Epithelial cell of prostate (primary cell): Measurements from ENCODE around the gene TMBIM1.

Source experiments
- DNase-seq: peaks from one replicate; pipeline ENCODE4 v3.0.0-alpha.2; 2011; ENCODE audit warnings: low read depth, low spot score
- H3K27ac ChIP-seq: fragments of 450-650 bp; 2 replicates; pipeline ENCODE4 v1.5.1; 2017; ENCODE audit warnings: mild to moderate bottlenecking

The TMBIM1 gene, protein sequence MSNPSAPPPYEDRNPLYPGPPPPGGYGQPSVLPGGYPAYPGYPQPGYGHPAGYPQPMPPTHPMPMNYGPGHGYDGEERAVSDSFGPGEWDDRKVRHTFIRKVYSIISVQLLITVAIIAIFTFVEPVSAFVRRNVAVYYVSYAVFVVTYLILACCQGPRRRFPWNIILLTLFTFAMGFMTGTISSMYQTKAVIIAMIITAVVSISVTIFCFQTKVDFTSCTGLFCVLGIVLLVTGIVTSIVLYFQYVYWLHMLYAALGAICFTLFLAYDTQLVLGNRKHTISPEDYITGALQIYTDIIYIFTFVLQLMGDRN

DNA sequence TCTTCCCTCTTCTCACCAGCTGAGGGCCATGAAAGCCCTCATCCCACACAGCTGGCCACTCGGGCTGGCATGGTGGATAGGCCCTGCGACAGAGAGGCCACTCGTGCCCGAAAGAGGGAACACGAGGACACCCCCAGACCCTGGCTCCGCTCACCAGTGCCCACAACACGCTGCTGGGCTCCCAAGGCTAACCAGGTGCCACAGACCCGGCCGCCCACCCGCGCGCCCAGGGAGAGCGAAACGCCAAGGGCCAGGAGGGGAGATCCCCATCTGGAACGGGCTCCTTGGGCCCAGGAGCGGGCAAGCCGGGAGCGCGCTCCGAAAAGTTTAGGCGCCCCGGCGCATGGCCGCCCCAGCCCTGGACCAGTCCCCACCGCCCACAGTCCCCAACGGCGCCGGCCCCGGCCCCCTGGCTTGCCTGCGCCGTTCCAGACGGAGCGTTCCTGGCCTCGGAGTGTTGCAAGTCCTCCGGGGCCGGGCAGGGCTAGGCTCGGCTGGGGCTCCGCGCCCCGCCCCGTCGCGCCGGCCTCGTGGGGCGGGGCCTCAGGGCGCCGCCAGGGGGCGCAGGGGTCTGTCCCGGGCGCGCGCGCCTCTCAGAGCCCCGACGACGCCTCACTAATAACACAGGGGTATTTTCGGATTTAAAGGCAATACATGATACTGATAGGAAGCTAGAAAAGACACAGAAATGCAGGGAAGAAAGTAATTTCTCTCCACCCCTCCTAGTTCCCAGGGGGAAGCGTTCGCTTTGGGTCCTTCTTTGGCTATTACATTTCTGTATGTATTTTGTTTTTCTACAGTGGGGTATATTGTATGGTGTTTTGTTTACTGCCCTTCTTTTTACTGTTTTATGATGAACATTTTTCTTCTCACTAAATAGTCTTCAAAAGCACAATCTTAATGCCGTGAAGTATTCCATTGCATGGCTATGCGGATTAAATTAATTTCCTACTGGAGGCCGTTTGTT is at the start of gene TMBIM1:
Gene TMBIM1, minus strand, starts transcription at position 456 of the 967 bp plus-strand sequence. CDS start 10,362 bp downstream, outside the sequence.
- H3K27ac ChIP-seq: peak within 1 kb of the TSS; percentile 99
- DNase-seq: no peak

DNA sequence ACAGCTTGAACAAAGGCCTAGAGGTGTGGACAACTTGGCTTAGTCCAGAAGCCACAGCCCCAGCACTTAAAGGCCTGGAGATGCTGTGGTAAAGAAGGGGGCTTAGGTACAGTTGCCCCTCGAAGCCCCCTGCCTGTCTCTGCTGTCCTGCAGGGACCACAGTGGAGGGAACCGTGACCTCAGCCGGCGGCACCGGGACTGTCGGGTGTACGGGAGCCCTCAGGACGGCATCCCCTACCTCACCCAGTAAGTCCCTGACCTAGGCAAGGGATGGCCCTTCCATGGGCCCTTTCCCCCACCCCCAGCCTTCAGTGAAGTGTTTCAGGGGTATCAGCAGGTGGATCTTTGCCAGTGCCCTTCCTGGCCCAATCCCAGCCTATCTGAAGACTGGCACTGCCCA is 49.1 kb upstream of the TMBIM1 start:
- DNase-seq: no peak
- H3K27ac ChIP-seq: no peak overlapping the region

DNA sequence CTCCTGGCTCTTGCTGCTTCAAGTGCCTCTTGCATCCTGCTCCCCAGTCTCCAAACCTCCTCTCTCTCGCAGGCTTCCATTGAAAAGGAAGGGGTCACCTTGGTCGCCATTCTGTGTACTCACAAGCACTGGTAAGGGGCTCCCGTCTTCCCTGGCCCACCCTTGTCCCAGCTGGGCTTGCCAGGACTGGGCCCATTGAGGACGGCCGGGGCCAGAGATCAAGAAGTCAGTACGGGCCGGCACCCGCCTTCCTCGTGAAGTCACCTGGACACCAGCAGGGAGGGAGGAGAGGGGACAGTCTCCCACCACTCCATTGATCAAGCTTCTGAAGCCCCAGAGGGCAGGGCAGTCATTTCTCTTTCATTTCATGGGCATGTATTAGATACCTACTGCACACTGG is 48.4 kb upstream of the TMBIM1 start:
- no peak for DNase-seq
- H3K27ac ChIP-seq: no peak overlapping the region

DNA sequence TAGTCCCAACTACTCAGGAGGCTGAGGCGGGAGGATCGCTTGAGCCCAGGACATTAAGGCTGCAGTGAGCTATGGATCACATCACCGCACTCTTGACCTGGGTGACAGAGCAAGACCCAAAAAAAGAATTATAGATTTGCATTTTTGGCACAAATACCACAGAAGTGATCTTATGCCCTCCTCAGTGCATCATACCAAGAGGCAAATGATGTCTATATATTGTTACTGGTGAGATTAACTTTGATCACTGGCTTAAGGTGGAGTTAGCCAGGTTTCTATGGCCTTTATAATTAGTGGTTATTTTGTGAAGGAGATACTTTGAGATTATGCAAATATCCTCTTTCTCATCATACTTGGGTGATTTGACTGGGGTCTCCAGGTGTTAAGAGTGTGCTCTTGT is 42.2 kb upstream of the TMBIM1 start:
- no peak for DNase-seq
- no peak overlapping the region for H3K27ac ChIP-seq

DNA sequence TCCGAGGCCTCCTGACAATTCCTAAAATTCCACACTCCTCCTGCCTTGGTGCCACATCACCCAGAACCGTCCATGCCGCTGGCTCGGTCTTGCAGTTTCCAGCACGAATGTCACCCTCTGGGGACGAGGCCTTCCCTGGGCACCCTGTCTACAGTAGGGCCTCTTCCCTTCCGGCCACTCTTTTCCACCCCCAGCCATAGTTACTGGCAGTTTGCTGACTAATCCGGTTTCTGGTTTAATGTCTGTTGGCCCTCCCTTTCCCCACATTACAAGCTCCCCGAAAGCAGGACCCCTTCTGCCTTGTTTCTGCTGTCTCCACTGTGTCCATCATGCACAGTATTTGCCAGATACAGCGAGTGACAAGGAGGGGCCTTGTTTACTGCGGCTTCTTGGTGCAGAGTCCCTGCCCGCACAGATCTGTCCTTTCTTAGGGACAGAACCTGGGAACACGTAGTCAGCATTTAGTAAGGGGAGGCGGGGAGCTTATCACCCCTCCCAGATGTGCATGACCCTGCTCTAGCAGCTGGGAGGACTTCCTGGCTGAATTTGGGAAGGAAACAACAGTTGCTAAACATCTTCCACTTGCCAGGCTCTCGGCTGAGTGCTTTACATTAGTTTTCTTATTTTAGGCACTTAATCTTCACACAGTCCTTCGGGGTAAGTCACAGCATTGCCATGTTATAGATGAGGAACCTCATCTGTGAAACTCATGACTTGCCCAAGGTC is 40.8 kb upstream of the TMBIM1 start:
- no peak for DNase-seq
- H3K27ac ChIP-seq: no peak overlapping the region

DNA sequence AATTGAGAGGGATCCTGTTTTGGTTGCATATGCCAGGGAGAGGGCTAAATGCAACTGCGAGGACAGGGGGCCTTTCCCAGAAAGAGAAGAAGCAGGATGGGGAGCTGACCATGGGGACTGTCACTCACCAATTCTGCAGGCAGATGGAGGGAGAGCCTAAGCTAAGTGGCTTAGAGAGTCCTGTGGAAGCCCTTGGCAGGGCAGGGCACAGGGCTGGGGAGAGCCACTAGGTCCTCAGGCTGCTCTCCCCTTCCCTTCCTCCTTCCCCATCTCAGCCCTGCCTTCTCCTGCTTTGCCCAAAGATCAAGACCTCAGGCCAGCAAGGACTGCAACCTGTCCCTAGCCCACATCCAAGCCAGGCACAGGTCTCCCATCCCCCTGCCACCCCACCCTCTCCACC is 40.0 kb upstream of the TMBIM1 start:
- H3K27ac ChIP-seq: no peak overlapping the region
- DNase-seq: no peak

DNA sequence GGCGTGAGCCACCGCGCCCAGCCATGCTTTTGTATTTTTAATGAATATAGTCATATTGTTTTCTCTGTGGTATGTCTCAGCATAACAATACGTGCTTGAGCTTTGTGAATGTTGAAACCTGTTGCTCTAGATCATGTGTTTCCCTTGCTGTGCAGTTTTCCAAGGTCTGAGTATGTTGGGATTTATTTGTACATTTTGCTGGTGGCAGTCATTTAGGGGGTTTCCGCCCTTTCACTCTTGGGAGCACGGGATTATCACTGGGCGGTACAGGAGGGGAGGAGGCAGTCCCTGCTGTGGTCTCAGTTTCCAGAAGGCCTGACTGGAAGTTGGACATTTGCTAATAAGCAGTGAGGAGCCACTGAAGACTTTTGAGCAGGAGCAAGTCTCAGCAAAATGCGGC is 39.4 kb upstream of the TMBIM1 start:
- DNase-seq: no peak
- H3K27ac ChIP-seq: no peak overlapping the region

DNA sequence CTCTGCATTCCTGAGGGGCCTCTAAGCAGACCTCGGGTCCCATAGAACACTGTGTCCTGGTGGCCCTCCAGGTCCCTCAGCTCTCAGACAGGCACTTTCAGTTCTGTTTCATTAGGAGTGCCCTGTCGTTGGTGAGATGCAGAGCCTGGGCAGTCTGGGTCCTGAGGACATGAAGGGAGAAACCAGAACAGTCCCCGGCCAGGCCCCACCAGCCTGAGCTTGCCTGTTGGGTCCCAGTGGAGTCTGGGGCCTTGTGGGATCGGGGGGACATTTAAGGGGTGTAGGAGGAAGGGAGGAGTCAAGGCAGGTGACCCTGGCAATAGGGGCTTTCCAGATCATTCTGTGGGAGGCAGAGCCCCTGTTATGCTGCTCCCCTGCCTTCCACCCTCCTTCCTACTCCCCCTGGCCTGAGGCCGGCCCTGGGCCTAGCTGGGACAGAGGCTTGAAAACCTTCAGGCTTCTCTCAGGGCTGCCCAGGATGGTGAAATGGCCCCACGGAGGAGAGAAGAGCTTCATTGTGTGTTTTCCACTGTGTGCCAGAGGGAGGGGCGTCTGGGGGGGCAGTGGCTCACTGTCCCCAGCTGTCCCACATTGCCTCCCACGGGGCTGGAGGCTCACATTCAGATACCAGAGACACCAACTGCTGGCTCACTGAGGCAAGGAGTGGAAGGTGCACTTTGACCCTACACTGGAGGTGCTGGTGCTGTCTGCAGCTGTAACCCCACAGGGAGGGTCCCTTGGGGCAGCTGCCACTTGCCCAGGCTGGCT is 37.7 kb upstream of the TMBIM1 start:
- H3K27ac ChIP-seq: no peak overlapping the region
- DNase-seq: no peak

DNA sequence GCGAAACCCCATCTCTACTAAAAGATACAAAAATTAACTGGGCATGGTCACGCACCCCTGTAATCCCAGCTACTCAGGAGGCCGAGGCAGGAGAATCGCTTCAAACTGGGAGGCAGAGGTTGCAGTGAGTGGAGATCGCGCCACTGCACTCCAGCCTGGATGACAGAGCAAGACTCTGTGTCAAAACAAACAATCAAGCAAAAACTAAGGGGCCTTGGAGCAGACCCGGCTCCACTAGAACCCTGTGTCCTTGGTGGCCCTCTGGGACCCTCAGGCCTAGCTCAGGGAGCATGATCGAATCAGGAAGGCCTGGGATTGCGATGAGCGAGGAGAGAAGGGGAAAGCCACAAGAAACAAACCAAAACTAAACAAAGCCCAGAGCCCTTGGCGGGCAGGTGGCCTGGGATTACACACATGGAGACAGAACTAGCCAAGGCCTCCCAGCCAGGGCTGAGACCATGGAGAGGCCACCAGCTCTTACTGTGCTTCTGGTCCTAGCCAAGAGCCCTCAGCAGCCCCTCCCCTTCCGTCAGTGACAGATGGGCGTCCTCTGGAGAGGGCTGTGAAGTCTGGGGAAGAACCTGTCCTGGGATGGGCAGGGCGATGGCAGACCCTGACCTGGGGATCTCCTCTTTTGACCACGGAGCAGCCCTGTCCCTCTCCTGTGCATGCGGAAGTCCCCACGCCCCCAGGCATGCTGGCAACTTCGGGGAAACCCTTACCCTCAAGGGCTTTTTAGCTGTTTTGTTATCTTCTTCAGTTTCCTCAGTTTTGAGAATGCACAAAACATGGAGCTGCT is 36.9 kb upstream of the TMBIM1 start:
- no peak for DNase-seq
- no peak overlapping the region for H3K27ac ChIP-seq

DNA sequence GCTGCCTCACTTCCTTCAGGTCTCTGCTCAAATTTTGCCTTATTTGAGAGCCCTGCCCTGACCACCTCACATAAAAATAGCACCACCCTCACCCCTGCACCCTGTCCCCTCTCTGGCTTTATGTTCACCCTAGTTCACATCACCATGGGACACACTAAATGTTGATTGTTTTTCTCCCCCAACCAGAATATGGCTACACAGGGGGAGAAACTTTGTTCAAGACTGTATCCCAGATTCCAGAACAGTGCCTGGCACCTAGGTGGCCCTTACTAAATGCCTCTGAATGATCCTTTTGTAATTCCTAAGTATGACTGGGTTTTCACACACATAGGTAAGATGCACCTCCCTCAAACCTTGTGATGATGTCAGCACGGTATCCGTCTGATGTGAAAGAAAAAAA is 36.0 kb upstream of the TMBIM1 start:
- no peak for DNase-seq
- H3K27ac ChIP-seq: no peak overlapping the region

DNA sequence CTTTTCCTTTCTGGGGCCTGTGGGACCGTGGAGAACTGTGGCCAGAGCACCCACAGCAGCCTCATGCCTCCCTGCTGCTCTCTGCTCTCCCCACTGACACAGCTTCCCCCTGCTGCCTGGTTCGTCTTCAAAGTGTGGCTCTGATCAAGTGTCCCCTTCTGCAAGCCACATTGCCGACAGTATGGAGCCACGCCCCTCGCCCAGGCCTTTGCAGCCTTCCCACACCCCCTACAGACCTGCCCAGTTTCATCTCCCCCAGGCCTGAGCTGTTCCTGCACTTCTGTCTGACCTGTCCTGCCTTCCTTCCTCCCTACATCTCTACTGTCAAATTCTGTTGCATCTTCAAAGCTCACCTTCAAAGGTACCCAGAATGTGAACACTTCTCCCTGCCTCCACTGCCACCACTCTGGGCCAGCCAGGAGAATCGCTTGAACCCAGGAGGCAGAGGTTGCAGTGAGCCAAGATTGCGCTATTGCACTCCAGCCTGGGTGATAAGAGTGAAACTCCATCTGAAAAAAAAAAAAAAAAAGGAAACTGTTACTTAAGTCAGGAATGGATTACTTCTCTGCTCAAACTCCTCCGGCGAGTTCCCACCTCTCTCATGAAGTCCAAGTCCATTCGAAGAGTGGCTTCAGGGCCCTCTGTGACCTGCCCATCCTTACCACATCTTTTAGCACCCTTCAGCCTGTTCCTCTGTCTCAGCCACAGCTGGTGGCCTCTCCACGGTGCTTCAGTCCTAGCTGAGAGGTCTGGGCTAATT is 35.3 kb upstream of the TMBIM1 start:
- H3K27ac ChIP-seq: no peak overlapping the region
- DNase-seq: no peak

DNA sequence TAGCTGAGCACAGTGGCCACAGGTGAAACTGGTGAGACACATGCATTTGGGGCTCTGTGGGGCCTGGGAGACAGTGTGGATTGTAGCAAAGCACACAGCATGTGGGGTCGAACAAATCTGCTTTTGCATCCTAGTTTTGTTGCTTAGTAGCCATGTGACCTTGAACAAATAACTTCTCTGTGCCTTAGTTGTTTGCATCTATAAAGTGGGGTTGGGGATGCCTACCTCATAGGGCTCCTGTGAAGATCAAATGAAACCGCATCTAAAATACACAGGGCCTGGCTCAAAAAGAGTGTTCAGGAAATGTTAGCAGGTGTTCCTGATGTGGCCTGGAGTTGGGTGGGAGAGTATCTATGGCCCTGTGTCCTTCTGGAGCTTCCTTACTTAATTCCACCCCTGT is 34.0 kb upstream of the TMBIM1 start:
- no peak overlapping the region for H3K27ac ChIP-seq
- DNase-seq: no peak

DNA sequence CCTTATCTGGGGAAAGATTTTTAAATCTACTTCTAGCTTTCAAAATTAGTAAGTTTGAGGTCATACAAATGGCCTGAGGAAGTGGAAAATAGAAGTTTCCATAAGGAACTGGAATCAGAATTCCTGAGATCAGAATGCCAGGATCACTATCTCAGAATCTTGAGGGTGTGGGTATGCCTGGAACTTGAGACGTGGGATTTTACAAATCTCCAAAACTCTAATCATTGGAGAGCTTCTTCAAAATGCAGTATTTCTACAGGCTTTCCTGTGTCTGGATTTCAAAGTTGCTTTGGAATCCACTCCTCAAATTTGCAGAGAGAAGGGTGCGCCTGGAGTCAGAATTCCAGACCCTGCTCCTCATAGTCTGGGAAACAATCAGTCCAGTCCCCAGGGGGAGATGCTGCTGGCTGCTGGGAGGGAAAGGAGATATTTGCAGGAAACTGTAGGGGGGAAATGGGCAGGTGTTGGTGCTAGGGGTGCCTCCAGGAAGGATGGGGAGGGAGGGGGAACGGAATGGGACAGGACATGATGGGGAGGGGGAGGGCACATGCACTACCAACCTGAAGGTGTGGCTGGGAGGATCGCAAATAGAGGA is 33.4 kb upstream of the TMBIM1 start:
- no peak overlapping the region for H3K27ac ChIP-seq
- no peak for DNase-seq

DNA sequence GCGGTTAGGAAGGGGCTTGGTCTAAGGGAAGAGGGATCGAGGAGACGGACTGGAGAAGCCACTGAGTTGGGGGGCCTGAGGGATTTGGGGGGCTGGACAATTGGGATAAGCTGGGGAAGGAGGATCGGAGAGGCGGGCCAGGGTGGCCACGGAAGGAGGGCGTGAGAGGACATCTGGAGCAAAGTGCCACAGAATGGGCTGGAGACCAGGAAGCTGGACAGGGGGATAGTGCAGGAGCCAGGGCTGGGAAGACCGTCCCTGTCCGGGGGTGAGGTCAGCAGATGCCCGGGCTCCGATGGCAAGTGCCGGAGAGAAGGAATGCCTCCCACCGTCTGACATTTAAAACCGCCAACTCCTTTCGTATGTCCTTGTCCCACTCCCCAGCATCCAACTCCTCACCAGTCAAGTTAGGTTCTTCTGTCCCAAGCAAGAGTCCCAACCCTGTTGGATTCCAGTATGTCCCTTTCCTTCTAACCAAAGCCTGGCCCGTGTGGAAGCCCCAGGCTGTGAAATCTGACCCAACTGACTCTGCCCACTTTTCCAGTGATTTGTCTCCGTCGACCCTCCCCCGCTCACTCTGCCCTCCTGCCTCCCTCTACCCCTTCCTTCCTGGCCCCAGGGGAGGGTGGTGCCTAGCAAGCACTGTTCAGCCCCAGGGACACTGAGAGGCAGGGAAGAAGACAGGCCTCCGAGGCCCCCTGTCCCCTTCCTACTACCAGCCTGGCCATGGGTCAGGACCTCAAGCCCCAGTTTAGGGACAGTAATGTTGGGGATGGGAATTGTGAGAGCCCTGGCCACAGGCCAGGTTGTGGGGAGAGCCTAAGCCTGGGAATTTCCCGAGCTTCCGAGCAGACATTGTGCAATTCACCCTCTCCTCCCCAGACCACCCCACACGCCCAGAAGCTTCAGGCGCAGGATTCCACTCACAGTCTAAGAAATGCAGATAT is 31.5 kb upstream of the TMBIM1 start:
- H3K27ac ChIP-seq: no peak overlapping the region
- no peak for DNase-seq

DNA sequence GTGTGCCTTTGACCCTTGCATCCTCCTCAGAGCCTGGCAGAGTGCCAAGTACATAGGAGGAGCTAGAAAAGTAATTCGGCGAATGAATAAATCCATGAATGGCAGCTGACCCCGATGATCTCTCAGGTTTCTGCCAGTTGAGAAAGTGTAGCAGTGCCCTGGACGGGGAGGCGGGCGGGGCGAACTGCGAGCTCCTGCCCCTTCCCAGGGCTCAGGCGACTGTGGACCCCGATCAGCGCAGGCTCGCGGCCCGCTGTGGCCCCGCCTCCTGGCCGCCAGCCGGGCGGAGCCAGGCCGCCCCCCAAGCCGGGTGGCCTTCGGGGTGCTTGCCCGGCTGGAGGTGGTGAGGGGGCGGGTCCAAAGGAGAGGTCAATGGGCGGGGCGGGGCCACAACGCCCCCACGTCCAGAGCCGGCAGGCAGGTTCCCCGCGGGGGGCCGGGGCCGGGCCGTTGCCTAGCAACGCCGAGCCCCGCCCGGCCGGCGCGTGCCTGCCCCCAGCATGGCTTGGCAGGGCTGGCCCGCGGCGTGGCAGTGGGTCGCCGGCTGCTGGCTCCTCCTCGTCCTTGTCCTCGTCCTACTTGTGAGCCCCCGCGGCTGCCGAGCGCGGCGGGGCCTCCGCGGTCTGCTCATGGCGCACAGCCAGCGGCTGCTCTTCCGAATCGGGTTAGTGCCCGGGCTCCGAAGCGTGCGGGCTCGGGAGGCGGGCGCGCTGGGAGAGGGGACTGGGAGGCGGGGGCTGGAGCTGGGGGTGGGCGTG is 30.6 kb upstream of the TMBIM1 start:
- no peak overlapping the region for H3K27ac ChIP-seq
- no peak for DNase-seq

DNA sequence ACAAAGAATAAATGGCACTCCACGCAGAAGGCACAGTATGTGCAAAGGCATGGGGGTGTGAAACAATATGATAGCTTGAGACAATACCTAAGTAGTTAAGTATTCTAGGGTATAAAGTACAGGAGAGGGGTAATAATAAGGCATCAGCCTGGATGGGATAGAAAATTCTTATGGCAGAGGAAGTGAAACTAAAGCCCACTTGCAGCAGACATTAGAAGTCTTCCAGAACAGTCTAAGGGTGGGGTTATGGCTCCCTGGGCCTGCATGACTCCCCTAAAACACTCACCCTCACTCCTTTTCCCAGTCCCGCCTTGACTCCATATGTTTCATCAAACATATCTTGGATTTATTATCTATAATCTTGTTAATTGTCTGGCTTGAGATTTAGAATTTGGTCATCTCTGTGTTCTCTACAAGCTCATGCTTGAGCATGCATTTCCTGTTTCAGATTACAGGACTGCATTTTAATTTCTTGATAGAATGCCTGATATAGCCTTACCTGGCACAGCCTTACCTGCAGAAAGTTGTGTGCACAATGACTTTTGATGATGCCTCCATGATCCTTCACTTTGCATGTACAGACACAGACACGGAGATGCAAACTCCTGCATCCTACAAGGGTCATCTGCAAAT is 28.5 kb upstream of the TMBIM1 start:
- no peak overlapping the region for H3K27ac ChIP-seq
- no peak for DNase-seq
